ENCODE measurements around the gene PTGES3. TPM values are rescaled to one million over a fixed set of nuclear protein-coding genes. Genes with fewer than 3 reads are reported as not detected.
"Not testable (repeated sequence)": the region's sequence is repeated elsewhere in the genome, so short reads cannot be mapped to it uniquely, and the experiment has no call there.

The PTGES3 gene, protein sequence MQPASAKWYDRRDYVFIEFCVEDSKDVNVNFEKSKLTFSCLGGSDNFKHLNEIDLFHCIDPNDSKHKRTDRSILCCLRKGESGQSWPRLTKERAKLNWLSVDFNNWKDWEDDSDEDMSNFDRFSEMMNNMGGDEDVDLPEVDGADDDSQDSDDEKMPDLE
- polyA plus RNA-seq (2013, experiment 1 of 2), result 371 TPM
- 392 TPM for polyA plus RNA-seq (2013, experiment 2 of 2)

- peak within 1 kb of the TSS; percentile 98 for H3K27ac ChIP-seq (ENCODE audit: low read depth, low read length)
- H3K36me3 ChIP-seq (ENCODE audit: insufficient read depth, low read length), result peaks cover 20% of the 10 kb centered on the region
- no peaks in the 10 kb centered on the region for H3K9me3 ChIP-seq (ENCODE audit: insufficient read depth, low read depth, low read length)
- H3K27me3 ChIP-seq (ENCODE audit: insufficient read depth, low read length), result no peaks in the 10 kb centered on the region
- H3K9ac ChIP-seq (ENCODE audit: low read depth, low read length), result peak within 1 kb of the TSS; percentile 100
- peaks cover 17% of the 10 kb centered on the region for H3K4me1 ChIP-seq (ENCODE audit: insufficient read depth, low read length)
- H3K4me3 ChIP-seq (ENCODE audit: low read length), result peak within 1 kb of the TSS; percentile 100
- WGBS, result 1% methylated on average over 64 of the region's 64 CpGs
These were observed at the start of gene PTGES3 for GRCh38 chr12:56688129-56688845. Gene PTGES3 (minus strand): TSS chr12:56688284. CDS start chr12:56687999, 285 bp downstream.

DNA sequence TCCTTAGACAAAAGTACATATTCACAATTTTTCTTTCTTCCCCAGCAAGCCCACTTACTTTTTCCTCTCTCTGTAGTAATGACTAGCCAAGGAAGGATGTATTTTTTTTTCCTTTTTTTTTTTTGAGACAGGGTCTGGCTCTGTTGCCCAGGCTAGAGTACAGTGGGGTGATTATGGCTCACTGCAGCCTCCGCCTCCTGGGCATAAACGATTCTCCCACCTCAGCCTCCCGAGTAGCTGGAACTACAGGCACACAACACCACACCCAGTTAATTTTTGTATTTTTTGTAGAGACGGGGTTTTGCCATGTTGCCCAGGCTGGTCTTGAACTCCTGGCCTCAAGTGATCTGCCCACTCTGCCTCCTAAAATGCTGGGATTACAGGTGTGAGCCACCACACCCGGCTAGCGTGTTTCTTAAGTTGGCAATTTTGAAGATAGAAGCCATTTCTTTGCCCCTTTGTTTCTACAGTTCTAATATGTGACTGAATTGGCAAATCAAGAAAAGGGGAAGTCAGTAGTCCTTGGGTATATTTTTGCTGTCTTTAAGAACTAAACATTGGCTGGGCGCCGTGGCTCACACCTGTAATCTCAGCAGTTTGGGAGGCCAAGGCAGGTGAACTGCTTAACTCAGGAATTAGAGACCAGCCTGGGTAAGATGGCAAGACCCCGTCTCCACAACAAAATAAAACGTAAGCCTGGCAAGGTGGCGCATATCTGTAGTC, 40.2 kb upstream of the PTGES3 start:
- Histone ChIP-seq H3K4me1 (ENCODE audit: insufficient read depth, low read length) (peaks cover 2% of the 10 kb centered on the region), H3K27ac (ENCODE audit: low read depth, low read length) (no peak overlapping the region), H3K9me3 (ENCODE audit: insufficient read depth, low read depth, low read length) (no peaks in the 10 kb centered on the region), H3K4me3 (ENCODE audit: low read length) (no peak overlapping the region), H3K27me3 (ENCODE audit: insufficient read depth, low read length) (no peaks in the 10 kb centered on the region), H3K9ac (ENCODE audit: low read depth, low read length) (no peak overlapping the region), H3K36me3 (ENCODE audit: insufficient read depth, low read length) (peaks cover 60% of the 10 kb centered on the region)
- WGBS, result 98% methylated on average over 11 of the region's 11 CpGs

GRCh38 chr12:56726196-56726675, 38.2 kb upstream of the PTGES3 start:
- not testable (repeated sequence) for H3K9ac ChIP-seq (ENCODE audit: low read depth, low read length); H3K27me3 ChIP-seq (ENCODE audit: insufficient read depth, low read length); H3K9me3 ChIP-seq (ENCODE audit: insufficient read depth, low read depth, low read length); H3K27ac ChIP-seq (ENCODE audit: low read depth, low read length)
- H3K4me3 ChIP-seq (ENCODE audit: low read length), result peak overlapping the region; percentile 85
- peaks cover 22% of the 10 kb centered on the region for H3K4me1 ChIP-seq (ENCODE audit: insufficient read depth, low read length)
- WGBS, result 93% methylated on average over 15 of the region's 15 CpGs
- H3K36me3 ChIP-seq (ENCODE audit: insufficient read depth, low read length), result peaks cover 64% of the 10 kb centered on the region

DNA sequence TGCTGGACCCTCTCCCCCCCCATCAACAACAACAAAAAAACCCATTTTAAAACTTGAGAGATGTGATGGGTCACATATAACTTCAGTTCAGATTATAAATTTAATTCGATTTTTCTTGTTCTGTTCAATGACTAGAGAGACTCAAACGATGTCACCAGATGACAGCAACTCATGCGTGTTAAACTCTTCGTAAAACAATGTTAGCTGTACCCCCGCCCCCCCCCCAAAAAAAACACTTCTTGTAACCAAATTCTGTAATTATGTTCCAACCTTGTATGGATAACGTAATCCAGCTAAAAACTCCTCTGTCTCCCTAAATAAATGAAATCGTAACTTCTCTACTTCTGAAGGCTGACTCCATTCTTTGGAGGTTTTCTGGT, 37.6 kb upstream of the PTGES3 start:
- peak overlapping the region; percentile 98 for H3K9ac ChIP-seq (ENCODE audit: low read depth, low read length)
- H3K9me3 ChIP-seq (ENCODE audit: insufficient read depth, low read depth, low read length), result no peaks in the 10 kb centered on the region
- peak overlapping the region; percentile 85 for H3K4me3 ChIP-seq (ENCODE audit: low read length)
- peaks cover 64% of the 10 kb centered on the region for H3K36me3 ChIP-seq (ENCODE audit: insufficient read depth, low read length)
- WGBS, result 51% methylated on average over 7 of the region's 7 CpGs
- peaks cover 28% of the 10 kb centered on the region for H3K4me1 ChIP-seq (ENCODE audit: insufficient read depth, low read length)
- H3K27ac ChIP-seq (ENCODE audit: low read depth, low read length), result peak overlapping the region; percentile 92; the same call in 1 of the 2 replicates
- no peaks in the 10 kb centered on the region for H3K27me3 ChIP-seq (ENCODE audit: insufficient read depth, low read length)

- peak within 1 kb of the TSS; percentile 85 for H3K4me3 ChIP-seq (ENCODE audit: low read length)
These were observed 37.1 kb upstream of the PTGES3 start, which contains the start of gene NACA for GRCh38 chr12:56724972-56725722. Gene NACA (minus strand): TSS chr12:56725299. CDS start chr12:56724521, 778 bp downstream.

GRCh38 chr12:56724701-56724971, 36.6 kb upstream of the PTGES3 start:
- Histone ChIP-seq H3K4me1 (ENCODE audit: insufficient read depth, low read length) (peaks cover 38% of the 10 kb centered on the region), H3K9me3 (ENCODE audit: insufficient read depth, low read depth, low read length) (no peaks in the 10 kb centered on the region), H3K27ac (ENCODE audit: low read depth, low read length) (peak overlapping the region; percentile 92), H3K36me3 (ENCODE audit: insufficient read depth, low read length) (peaks cover 66% of the 10 kb centered on the region), H3K4me3 (ENCODE audit: low read length) (peak overlapping the region; percentile 85), H3K27me3 (ENCODE audit: insufficient read depth, low read length) (no peaks in the 10 kb centered on the region), H3K9ac (ENCODE audit: low read depth, low read length) (peak overlapping the region; percentile 98)
- 0% methylated on average over 9 of the region's 9 CpGs for WGBS

More at GRCh38 chr12:56724972-56725722, 37.1 kb upstream of the PTGES3 start, which contains the start of gene NACA:
- H3K36me3 ChIP-seq (ENCODE audit: insufficient read depth, low read length), result peaks cover 66% of the 10 kb centered on the region
- no peaks in the 10 kb centered on the region for H3K9me3 ChIP-seq (ENCODE audit: insufficient read depth, low read depth, low read length)
- H3K9ac ChIP-seq (ENCODE audit: low read depth, low read length), result peak within 1 kb of the TSS; percentile 98
- peak within 1 kb of the TSS; percentile 92 for H3K27ac ChIP-seq (ENCODE audit: low read depth, low read length)
- no peaks in the 10 kb centered on the region for H3K27me3 ChIP-seq (ENCODE audit: insufficient read depth, low read length)
- H3K4me1 ChIP-seq (ENCODE audit: insufficient read depth, low read length), result peaks cover 33% of the 10 kb centered on the region
- under 1% methylated on average over 45 of the region's 46 CpGs for WGBS

- H3K36me3 ChIP-seq (ENCODE audit: insufficient read depth, low read length), result peaks cover 67% of the 10 kb centered on the region
- H3K27me3 ChIP-seq (ENCODE audit: insufficient read depth, low read length), result no peaks in the 10 kb centered on the region
- peak overlapping the region; percentile 92 for H3K27ac ChIP-seq (ENCODE audit: low read depth, low read length)
- H3K4me3 ChIP-seq (ENCODE audit: low read length), result peak overlapping the region; percentile 85
- 2% methylated on average over 14 of the region's 14 CpGs for WGBS
- peaks cover 44% of the 10 kb centered on the region for H3K4me1 ChIP-seq (ENCODE audit: insufficient read depth, low read length)
- H3K9ac ChIP-seq (ENCODE audit: low read depth, low read length), result peak overlapping the region; percentile 98
- H3K9me3 ChIP-seq (ENCODE audit: insufficient read depth, low read depth, low read length), result no peaks in the 10 kb centered on the region
These were observed 36.0 kb upstream of the PTGES3 start for GRCh38 chr12:56723889-56724700.

- peaks cover 49% of the 10 kb centered on the region for H3K4me1 ChIP-seq (ENCODE audit: insufficient read depth, low read length)
- H3K27me3 ChIP-seq (ENCODE audit: insufficient read depth, low read length), result no peaks in the 10 kb centered on the region
- WGBS, result 55% methylated on average over 2 of the region's 3 CpGs
- H3K4me3 ChIP-seq (ENCODE audit: low read length), result peak overlapping the region; percentile 85
- H3K9ac ChIP-seq (ENCODE audit: low read depth, low read length), result peak overlapping the region; percentile 98
- no peak overlapping the region for H3K27ac ChIP-seq (ENCODE audit: low read depth, low read length)
- no peaks in the 10 kb centered on the region for H3K9me3 ChIP-seq (ENCODE audit: insufficient read depth, low read depth, low read length)
- H3K36me3 ChIP-seq (ENCODE audit: insufficient read depth, low read length), result peaks cover 67% of the 10 kb centered on the region
These were observed 35.3 kb upstream of the PTGES3 start for GRCh38 chr12:56723352-56723751.

DNA sequence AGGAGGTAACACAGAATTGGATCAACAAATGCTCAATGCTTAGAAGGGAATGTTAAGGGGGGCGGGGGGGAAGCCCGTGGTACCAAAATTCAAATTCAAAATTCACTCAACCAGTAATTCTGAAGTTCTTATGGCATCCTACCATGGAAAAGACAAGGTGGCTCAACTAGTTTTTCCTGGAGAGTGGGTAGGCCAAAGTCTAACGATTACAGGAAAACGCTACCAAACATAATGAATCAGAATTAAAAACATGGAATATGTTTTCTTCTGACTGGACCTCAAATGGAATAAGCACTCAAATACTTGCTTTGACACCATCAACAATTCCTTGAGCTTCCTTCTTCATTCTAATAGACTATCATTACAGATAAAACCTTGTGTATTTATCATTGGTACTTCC, 34.7 kb upstream of the PTGES3 start:
- Histone ChIP-seq H3K27ac (ENCODE audit: low read depth, low read length) (no peak overlapping the region), H3K4me3 (ENCODE audit: low read length) (peak overlapping the region; percentile 85), H3K36me3 (ENCODE audit: insufficient read depth, low read length) (peaks cover 61% of the 10 kb centered on the region), H3K9me3 (ENCODE audit: insufficient read depth, low read depth, low read length) (no peaks in the 10 kb centered on the region), H3K4me1 (ENCODE audit: insufficient read depth, low read length) (peaks cover 49% of the 10 kb centered on the region), H3K9ac (ENCODE audit: low read depth, low read length) (peak overlapping the region; percentile 98; the same call in 1 of the 2 replicates), H3K27me3 (ENCODE audit: insufficient read depth, low read length) (no peaks in the 10 kb centered on the region)
- 71% methylated on average over 4 of the region's 4 CpGs for WGBS

GRCh38 chr12:56721721-56722120, 33.6 kb upstream of the PTGES3 start:
- 84% methylated on average over 2 of the region's 2 CpGs for WGBS
- Histone ChIP-seq H3K9ac (ENCODE audit: low read depth, low read length) (peak overlapping the region; percentile 49; the same call in 1 of the 2 replicates), H3K4me1 (ENCODE audit: insufficient read depth, low read length) (peaks cover 49% of the 10 kb centered on the region), H3K36me3 (ENCODE audit: insufficient read depth, low read length) (peaks cover 56% of the 10 kb centered on the region), H3K9me3 (ENCODE audit: insufficient read depth, low read depth, low read length) (no peaks in the 10 kb centered on the region), H3K4me3 (ENCODE audit: low read length) (peak overlapping the region; percentile 85), H3K27ac (ENCODE audit: low read depth, low read length) (no peak overlapping the region), H3K27me3 (ENCODE audit: insufficient read depth, low read length) (no peaks in the 10 kb centered on the region)

Measured in HUES64 (cell line).